Caki2 (cell line): ENCODE results near the gene SH2D6. TPM values are rescaled to one million over a fixed set of nuclear protein-coding genes. Genes with fewer than 3 reads are reported as not detected.

ENCODE experiments used
- DNase-seq: peaks from one replicate; pipeline ENCODE4 v3.0.0-alpha.2; 2015; ENCODE audit warnings: low read depth
- in situ Hi-C: cut with HindIII; loops from 2 replicates; pipeline ENCODE4 v1.10.0; 2016; ENCODE audit warnings: low sequenced_read_pairs, low pct_unique_long_range_greater_than_20kb, mixed read lengths
- total RNA-seq: library from RNA; depleted of rRNA; stranded (reverse); fragments of >200 nt; shearing (Covaris generic); gene quantifications from 2 replicates; pipeline ENCODE4 v1.2.3, GENCODE V29; 2014; ENCODE audit warnings: low replicate concordance

The SH2D6 gene
- total RNA-seq, 1 experiment from 2014 or later: 0.44 TPM

GRCh38 chr2:85415980-85416650, 2.4 kb upstream of the SH2D6 start:
- in situ Hi-C loops: no loop called here
- DNase-seq: no peak

- in situ Hi-C loops: no loop called here
- DNase-seq: no peak
Observed at GRCh38 chr2:85419009-85419675, 628 bp downstream of the SH2D6 start.

GRCh38 chr2:85420536-85421259, 2.2 kb downstream of the SH2D6 start:
- DNase-seq: peak; percentile 79
- in situ Hi-C loops: no loop called here

GRCh38 chr2:85421260-85422071, 3.0 kb downstream of the SH2D6 start:
- in situ Hi-C loops: no loop called here
- DNase-seq: no peak

- no peak for DNase-seq
- in situ Hi-C loops: no loop called here
Observed at GRCh38 chr2:85422072-85422457, 3.6 kb downstream of the SH2D6 start.

GRCh38 chr2:85423525-85423924, 5.0 kb downstream of the SH2D6 start:
- no peak for DNase-seq
- in situ Hi-C loops: no loop called here

- in situ Hi-C loops: no loop called here
- DNase-seq: no peak
Observed at GRCh38 chr2:85425588-85425987, 7.1 kb downstream of the SH2D6 start.

- in situ Hi-C loops: no loop called here
- DNase-seq: no peak
Observed at GRCh38 chr2:85427300-85427835, 8.9 kb downstream of the SH2D6 start.

- in situ Hi-C loops: no loop called here
- DNase-seq: no peak
Observed at GRCh38 chr2:85428343-85428881, 9.9 kb downstream of the SH2D6 start.

GRCh38 chr2:85429213-85429923, 10.9 kb downstream of the SH2D6 start:
- no peak for DNase-seq
- in situ Hi-C loops: no loop called here

GRCh38 chr2:85429924-85430289, 11.4 kb downstream of the SH2D6 start:
- DNase-seq: no peak
- in situ Hi-C loops: no loop called here

GRCh38 chr2:85430752-85431569, 12.4 kb downstream of the SH2D6 start:
- DNase-seq: no peak
- in situ Hi-C loops: no loop called here

GRCh38 chr2:85431570-85432205, 13.2 kb downstream of the SH2D6 start:
- no peak for DNase-seq
- in situ Hi-C loops: no loop called here

GRCh38 chr2:85433511-85434089, 15.1 kb downstream of the SH2D6 start:
- in situ Hi-C loops: no loop called here
- peak; percentile 54 for DNase-seq

GRCh38 chr2:85434696-85435095, 16.2 kb downstream of the SH2D6 start:
- in situ Hi-C loops: no loop called here

More at GRCh38 chr2:85434696-85435095, 16.2 kb downstream of the SH2D6 start:
- no peak for DNase-seq
